ENCODE data around the gene MAN1C1. TPM values are rescaled to one million over a fixed set of nuclear protein-coding genes. Genes with fewer than 3 reads are reported as not detected.

MAN1C1 gene
- total and polyA plus RNA-seq, 10 of the 15 experiments (the other 5 are each of a cell fraction or from before 2014, with no cell fraction given), result 0.12 to 0.56 (median 0.22) TPM; not detected in 3

- no peak for FAIRE-seq
- Histone ChIP-seq H3K36me3 (ENCODE audit: control insufficient read depth in 2 of 2, insufficient read depth in 2 of 2, low read length in 1 of 2) (no peaks in the 10 kb centered on the region), H3K9ac (ENCODE audit: control insufficient read depth, insufficient read depth, low read length) (no peak overlapping the region), H3K4me3 (no peak overlapping the region), H3K79me2 (ENCODE audit: control insufficient read depth, insufficient read depth, low read length) (no peaks in the 10 kb centered on the region), H3K9me3 (replicated peaks; ENCODE audit: control insufficient read depth, insufficient read depth, low read length) (no peaks in the 10 kb centered on the region), H3K27me3 (replicated peaks in 1 of 2; ENCODE audit: control insufficient read depth in 2 of 2, insufficient read depth in 2 of 2, low read length in 1 of 2) (peaks cover 5 to 20% of the 10 kb centered on the region in 2 experiments), H3K4me2 (ENCODE audit: control insufficient read depth, insufficient read depth) (no peak overlapping the region), H3K4me1 (ENCODE audit: control insufficient read depth, insufficient read depth, low read length) (no peaks in the 10 kb centered on the region), H3K27ac (ENCODE audit: control insufficient read depth, insufficient read depth) (no peak overlapping the region), H4K20me1 (ENCODE audit: control insufficient read depth, insufficient read depth) (no peaks in the 10 kb centered on the region; the same call in 1 of the 2 replicates), H2AFZ (ENCODE audit: control insufficient read depth, low read depth, low read length) (no peak overlapping the region)
- WGBS (ENCODE audit: insufficient coverage, insufficient replicate concordance, low lambda C conversion rate, missing lambda C conversion rate), result 72% methylated on average over 7 of the region's 7 CpGs
- TF ChIP-seq NFYA (IDR thresholded peaks at IDR 0.05; ENCODE audit: borderline replicate concordance, low read depth, low read length) (no peak), CREB1 (IDR thresholded peaks at IDR 0.05; ENCODE audit: low read depth) (no peak), PML (IDR thresholded peaks at IDR 0.05; ENCODE audit: low read length) (no peak), NBN (IDR thresholded peaks at IDR 0.05) (no peak), CEBPB (IDR thresholded peaks at IDR 0.05; ENCODE audit: borderline replicate concordance in 1 of 2, low read depth in 2 of 2, low read length in 2 of 2) (no peak), SMAD1 (IDR thresholded peaks at IDR 0.05; ENCODE audit: low read depth, partially characterized antibody) (no peak), ZNF217 (IDR thresholded peaks at IDR 0.05) (no peak), SIX5 (IDR thresholded peaks at IDR 0.05; ENCODE audit: low read depth, low read length, severe bottlenecking) (no peak)
- DNase-seq (ENCODE audit: low read depth, low spot score), result no peak
- ChIA-PET CTCF (interaction anchor here (1.5 to 2.9 kb wide), 3 partner anchors 11 to 187 kb away, joined by 4 to 10 read pairs (median 5); no protein-coding TSS in a partner anchor), RAD21 (ENCODE audit: unreplicated experiment) (no interaction called here), POLR2A (interaction anchor here (0.6 kb wide), 1 partner anchor 436 kb away, joined by 3 read pairs; no protein-coding TSS in a partner anchor), SMC1A (ENCODE audit: uncharacterized antibody, unreplicated experiment) (no interaction called here)
- in situ Hi-C loops (cut with MboI), result no loop called here
- intact Hi-C loops (cut with micrococcal nuclease; ENCODE audit: unreplicated experiment), result no loop called here
- no peak for ATAC-seq
- no TSS peak for BruUV-seq (replicated peaks)
These were observed 74.6 kb downstream of the MAN1C1 start for GRCh38 chr1:25691211-25691610.

GRCh38 chr1:25692560-25692959 is 76.0 kb downstream of the MAN1C1 start:
- ChIA-PET RAD21 (ENCODE audit: unreplicated experiment) (interaction anchor here (0.9 kb wide), 1 partner anchor 188 kb away, joined by 4 read pairs; no protein-coding TSS in a partner anchor), SMC1A (ENCODE audit: uncharacterized antibody, unreplicated experiment) (interaction anchor here (1.0 to 1.2 kb wide), 3 partner anchors 16 to 170 kb away, joined by 3 read pairs; no protein-coding TSS in a partner anchor), CTCF (interaction anchor here (0.8 to 2.9 kb wide), 7 partner anchors 10 to 188 kb away, joined by 3 to 10 read pairs (median 4); no protein-coding TSS in a partner anchor), POLR2A (no interaction called here)
- Histone ChIP-seq H3K36me3 (ENCODE audit: control insufficient read depth in 2 of 2, insufficient read depth in 2 of 2, low read length in 1 of 2) (no peaks in the 10 kb centered on the region), H3K4me2 (ENCODE audit: control insufficient read depth, insufficient read depth) (no peak overlapping the region), H3K9me3 (replicated peaks; ENCODE audit: control insufficient read depth, insufficient read depth, low read length) (no peaks in the 10 kb centered on the region), H2AFZ (ENCODE audit: control insufficient read depth, low read depth, low read length) (no peak overlapping the region), H4K20me1 (ENCODE audit: control insufficient read depth, insufficient read depth) (no peaks in the 10 kb centered on the region; the same call in 1 of the 2 replicates), H3K27me3 (replicated peaks in 1 of 2; ENCODE audit: control insufficient read depth in 2 of 2, insufficient read depth in 2 of 2, low read length in 1 of 2) (peaks cover 4 to 15% of the 10 kb centered on the region in 2 experiments), H3K4me3 (no peak overlapping the region), H3K79me2 (ENCODE audit: control insufficient read depth, insufficient read depth, low read length) (no peaks in the 10 kb centered on the region), H3K9ac (ENCODE audit: control insufficient read depth, insufficient read depth, low read length) (no peak overlapping the region), H3K4me1 (ENCODE audit: control insufficient read depth, insufficient read depth, low read length) (no peaks in the 10 kb centered on the region), H3K27ac (ENCODE audit: control insufficient read depth, insufficient read depth) (no peak overlapping the region)
- DNase-seq (ENCODE audit: low read depth, low spot score) (no peak), ATAC-seq (peak; percentile 88), FAIRE-seq (no peak)
- intact Hi-C loops (cut with micrococcal nuclease; ENCODE audit: unreplicated experiment) (loop anchor here (2.0 kb wide), 1 partner anchor 82 kb away; no protein-coding TSS in a partner anchor), in situ Hi-C loops (cut with MboI) (no loop called here)
- no TSS peak for BruUV-seq (replicated peaks)
- 25% methylated on average over 6 of the region's 6 CpGs for WGBS (ENCODE audit: insufficient coverage, insufficient replicate concordance, low lambda C conversion rate, missing lambda C conversion rate)
- TF ChIP-seq RAD21 (IDR thresholded peaks at IDR 0.05; ENCODE audit: insufficient read depth, low read depth, low read length) (peak; percentile 58), STAT1 (conservative IDR thresholded peaks at IDR 0.05) (no peak), GATAD2B (conservative IDR thresholded peaks at IDR 0.05; ENCODE audit: low read depth) (no peak), RAD51 (IDR thresholded peaks at IDR 0.05) (no peak), POLR2AphosphoS2 (IDR thresholded peaks at IDR 0.05; ENCODE audit: low read depth, low read length) (no peak), STAT3 (IDR thresholded peaks at IDR 0.05; ENCODE audit: low read depth, low read length) (no peak), SMC3 (IDR thresholded peaks at IDR 0.05; ENCODE audit: borderline replicate concordance, low read length) (peak; percentile 4; the same call in 1 of the 2 replicates), IRF4 (IDR thresholded peaks at IDR 0.05; ENCODE audit: low read depth, low read length) (no peak), EZH2 (IDR thresholded peaks at IDR 0.05; ENCODE audit: borderline replicate concordance, control insufficient read depth, low read depth, low read length) (no peak), CTCF (IDR thresholded peaks at IDR 0.05 in 2 of 3, conservative IDR thresholded peaks at IDR 0.05 in 1 of 3; ENCODE audit: control insufficient read depth in 2 of 3, extremely low read depth in 1 of 3, insufficient read depth in 1 of 3, low read depth in 3 of 3, low read length in 3 of 3) (peak; percentile 46 to 72 (median 67))

Measured in GM12878 (cell line).